Peyer's patch (tissue), 4 donors: Measurements from ENCODE around the gene CUBN. TPM values are rescaled to one million over a fixed set of nuclear protein-coding genes. Genes with fewer than 3 reads are reported as not detected.

Experiments
- DNase-seq, 3 donors: peaks; one replicate each; pipeline ENCODE4 v3.0.0-alpha.2; 2017 to 2019
- H3K27ac ChIP-seq, 4 donors: fragments of 200-600 bp; sonication (generic); one replicate each; pipeline ENCODE4 v1.5.1; 2016 to 2019
- H3K27me3 ChIP-seq, 2 donors: fragments of 200-600 bp; sonication (generic); one replicate each; pipeline ENCODE4 v1.5.1; 2019
- H3K36me3 ChIP-seq, 3 donors: fragments of 200-600 bp; sonication (generic); one replicate each; pipeline ENCODE4 v1.5.1; 2016 to 2019
- H3K4me1 ChIP-seq, 4 donors: fragments of 200-600 bp; sonication (generic); one replicate each; pipeline ENCODE4 v1.5.1; 2016 to 2019
- H3K4me3 ChIP-seq, 4 donors: fragments of 200-600 bp; sonication (generic); 1 replicate in 3 of 4; 2 replicates in 1 of 4; pipeline ENCODE4 v1.5.1; 2016 to 2019; ENCODE audit warnings: mild to moderate bottlenecking in 1 of 4
- H3K9me3 ChIP-seq, 4 donors: fragments of 200-600 bp; sonication (generic); one replicate each; pipeline ENCODE4 v1.5.1; 2016 to 2019; ENCODE audit warnings: mild to moderate bottlenecking in 1 of 4
- CTCF ChIP-seq, 6 experiments: fragments of 450-650 bp in 4 of 6; fragments of 200-600 bp in 2 of 6; sonication (generic) in 1 of 6; IDR thresholded peaks; one replicate each; pipeline ENCODE4 v1.5.1; 2017 to 2019; ENCODE audit warnings: antibody characterized with exemption in 6 of 6, mild to moderate bottlenecking in 3 of 6, moderate library complexity in 1 of 6
- POLR2A ChIP-seq, 2 donors: fragments of 450-650 bp; IDR thresholded peaks; one replicate each; pipeline ENCODE4 v1.5.1; 2017; ENCODE audit warnings: antibody characterized with exemption in 2 of 2, mild to moderate bottlenecking in 2 of 2, moderate library complexity in 2 of 2
- total RNA-seq, 4 donors: library from RNA; depleted of rRNA; stranded (reverse); fragments of >200 nt; gene quantifications; one replicate each; pipeline ENCODE4 v1.1.0, GENCODE V29; 2016

The CUBN gene
- total RNA-seq, 4 donors from 2014 or later, result 2.5 to 329 (median 126) TPM

- peaks cover 0 to 16% (median 0%) of the 10 kb centered on the region in 3 donors for H3K36me3 ChIP-seq
- TF ChIP-seq CTCF (IDR thresholded peaks at IDR 0.05), result no peak
- no peak for TF ChIP-seq POLR2A (IDR thresholded peaks at IDR 0.05)
- H3K27me3 ChIP-seq, result no peaks in the 10 kb centered on the region
- no peak for DNase-seq
- H3K27ac ChIP-seq, result no peak overlapping the region
- H3K4me1 ChIP-seq, result no peaks in the 10 kb centered on the region
- H3K4me3 ChIP-seq, result no peak overlapping the region
- no peaks in the 10 kb centered on the region for H3K9me3 ChIP-seq
These were observed 45.4 kb downstream of the CUBN start for GRCh38 chr10:17084258-17084657.

DNA sequence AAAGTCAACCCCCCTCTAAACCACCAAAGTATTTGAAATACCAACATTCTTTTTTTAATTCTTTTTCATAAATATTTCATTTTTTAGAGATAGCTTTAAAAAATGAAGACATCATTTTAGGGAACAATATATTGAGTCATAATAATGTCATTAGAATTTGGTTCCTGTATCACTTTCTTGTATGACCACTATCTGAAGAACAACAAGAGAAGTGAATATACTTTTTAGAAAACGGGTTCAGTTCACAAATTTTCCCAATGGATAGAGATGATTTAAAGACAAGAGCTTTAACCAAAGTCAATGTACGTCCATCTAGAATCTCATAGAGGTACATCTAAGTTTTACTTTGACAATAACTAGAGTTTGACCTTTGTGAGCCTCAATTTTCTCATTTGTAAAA lies 48.2 kb downstream of the CUBN start:
- Histone ChIP-seq H3K27ac (no peak overlapping the region), H3K36me3 (peaks cover 0 to 16% (median 0%) of the 10 kb centered on the region in 3 donors), H3K4me3 (no peak overlapping the region), H3K4me1 (no peaks in the 10 kb centered on the region), H3K9me3 (no peaks in the 10 kb centered on the region), H3K27me3 (no peaks in the 10 kb centered on the region)
- no peak for TF ChIP-seq CTCF (IDR thresholded peaks at IDR 0.05)
- no peak for TF ChIP-seq POLR2A (IDR thresholded peaks at IDR 0.05)
- no peak for DNase-seq

DNA sequence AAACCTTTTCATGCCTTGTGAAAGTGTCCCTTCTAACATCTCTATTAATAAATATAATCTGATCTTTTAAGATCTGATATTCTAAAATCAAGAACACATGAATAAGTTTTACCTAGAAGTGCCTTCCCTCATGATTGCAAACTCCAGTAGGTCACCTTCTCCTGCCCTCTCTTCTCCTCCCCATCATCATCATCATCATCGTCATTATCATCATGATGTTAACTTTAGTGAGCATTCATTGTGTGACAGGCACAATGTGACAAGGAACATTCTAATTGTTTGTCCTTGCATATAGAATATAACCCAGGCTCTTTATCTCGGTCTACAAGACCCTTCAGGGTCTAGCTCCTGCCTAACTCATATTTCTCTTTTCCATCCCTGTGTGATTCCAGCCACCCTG lies 51.7 kb downstream of the CUBN start:
- Histone ChIP-seq H3K4me1 (no peaks in the 10 kb centered on the region), H3K9me3 (no peaks in the 10 kb centered on the region), H3K27me3 (no peaks in the 10 kb centered on the region), H3K27ac (no peak overlapping the region), H3K4me3 (no peak overlapping the region), H3K36me3 (no peaks in the 10 kb centered on the region)
- DNase-seq, result no peak
- TF ChIP-seq CTCF (IDR thresholded peaks at IDR 0.05) (no peak), POLR2A (IDR thresholded peaks at IDR 0.05) (no peak)

GRCh38 chr10:17077346-17077781 lies 52.2 kb downstream of the CUBN start:
- Histone ChIP-seq H3K4me3 (no peak overlapping the region), H3K27me3 (no peaks in the 10 kb centered on the region), H3K36me3 (no peaks in the 10 kb centered on the region), H3K4me1 (no peaks in the 10 kb centered on the region), H3K9me3 (no peaks in the 10 kb centered on the region), H3K27ac (no peak overlapping the region)
- DNase-seq, result no peak
- no peak for TF ChIP-seq CTCF (IDR thresholded peaks at IDR 0.05)

DNA sequence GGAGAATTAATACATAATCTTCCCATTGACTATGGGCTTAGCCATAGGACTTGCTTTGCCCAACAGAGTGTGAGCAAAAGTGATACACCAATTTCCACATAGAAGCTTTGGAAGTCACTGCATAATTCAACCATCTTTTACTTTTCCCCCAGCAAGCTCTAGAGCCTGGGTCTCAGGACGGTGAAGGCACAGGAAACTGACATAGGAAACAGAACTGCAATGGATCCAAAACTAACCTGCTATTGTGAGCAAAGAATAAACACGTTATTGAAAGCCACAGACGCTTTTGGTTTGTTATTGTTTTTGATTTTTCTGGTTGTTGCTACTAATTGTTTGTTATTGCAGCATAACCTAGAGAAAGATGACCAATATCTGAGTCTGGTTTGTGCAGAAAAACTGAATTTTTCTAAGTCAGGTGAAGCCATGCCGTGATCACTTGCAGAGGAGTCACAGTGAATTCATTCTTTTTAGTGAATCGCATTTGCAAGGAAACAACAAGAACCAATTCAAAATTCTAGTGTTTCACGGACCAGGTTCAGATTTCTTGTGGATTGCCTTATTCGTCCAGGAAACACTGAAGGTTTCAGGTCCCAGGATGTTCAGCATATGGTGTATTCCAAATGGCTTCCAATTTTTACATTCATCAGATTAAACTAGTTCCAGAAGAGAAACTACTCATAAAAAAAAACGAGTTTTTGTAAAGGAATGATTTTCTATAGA lies 52.8 kb downstream of the CUBN start:
- Histone ChIP-seq H3K4me1 (no peaks in the 10 kb centered on the region), H3K36me3 (no peaks in the 10 kb centered on the region), H3K27ac (no peak overlapping the region), H3K9me3 (no peaks in the 10 kb centered on the region), H3K27me3 (no peaks in the 10 kb centered on the region), H3K4me3 (no peak overlapping the region)
- no peak for DNase-seq
- TF ChIP-seq POLR2A (IDR thresholded peaks at IDR 0.05) (no peak), CTCF (IDR thresholded peaks at IDR 0.05) (no peak)
